K562 (cell line): ENCODE measurements around the gene RASL12. TPM values are rescaled to one million over a fixed set of nuclear protein-coding genes. Genes with fewer than 3 reads are reported as not detected.

Source experiments
- ATAC-seq: fragments of 200-7000 bp; cut with Tn5 transposase; 3 replicates; pipeline ENCODE4 v1.9.1; 2020; ENCODE audit warnings: moderate library complexity
- BruUV-seq: library from RNA; stranded (reverse); fragments of 400-500 nt; replicated peaks from 2 replicates; lab custom pipeline; 2021; lab: Mats Ljungman, UMichigan
- CTCF ChIA-PET: fragments of 300-600 bp; formaldehyde crosslinking; extraction: SDS; loops from one replicate; lab custom pipeline; 2021; ENCODE audit warnings: low intra/inter-chr PET ratio; lab: Yijun Ruan, JAX
- POLR2A ChIA-PET: fragments of 300-600, 350-650 bp; sonication (Branson Sonifier 250); formaldehyde crosslinking; extraction: SDS; loops from one replicate; lab custom pipeline; 2021; ENCODE audit warnings: antibody characterized with exemption, inconsistent platforms; lab: Yijun Ruan, JAX
- DNase-seq, 4 experiments: peaks; one replicate each; pipeline versions ENCODE4 v3.0.0 to v3.0.0-alpha.2; 2011 to 2018; ENCODE audit warnings: low spot score in 3 of 4, mixed read lengths in 3 of 4; ENCODE audit errors: extremely low read depth in 1 of 4
- FAIRE-seq: peaks from 2 replicates; lab custom pipeline; 2011; peaks lifted over from hg19 to GRCh38; lab: Jason Lieb, UNC
- H2AFZ ChIP-seq: 2 replicates; pipeline ENCODE4 v1.6.0; 2011; ENCODE audit warnings: low read depth, low read length, control low read depth, inconsistent platforms
- H3K27ac ChIP-seq: fragments of 200-600 bp; 3 replicates; pipeline ENCODE4 v1.8.0; 2011; ENCODE audit warnings: low read depth, mild to moderate bottlenecking, control low read depth, inconsistent platforms, low read length, moderate library complexity, mixed read lengths; ENCODE audit errors: extremely low read depth
- H3K27me3 ChIP-seq, 2 experiments: fragments of 300-600 bp in 1 of 2; 2 replicates in 1 of 2; 3 replicates in 1 of 2; pipeline versions ENCODE4 v1.6.0 to v1.8.0; 2011; ENCODE audit warnings: inconsistent platforms in 2 of 2, low read length in 2 of 2, mild to moderate bottlenecking in 1 of 2, mixed read lengths in 1 of 2, moderate library complexity in 1 of 2; ENCODE audit not compliant: control insufficient read depth in 2 of 2, insufficient read depth in 2 of 2
- H3K36me3 ChIP-seq: fragments of 300-600 bp; 3 replicates; pipeline ENCODE4 v1.8.0; 2011; ENCODE audit warnings: mild to moderate bottlenecking, low read length, inconsistent platforms; ENCODE audit not compliant: control insufficient read depth, insufficient read depth
- H3K4me1 ChIP-seq, 2 experiments: fragments of 200-600 bp in 1 of 2; replicated peaks in 1 of 2; 2 replicates in 1 of 2; 3 replicates in 1 of 2; pipeline versions ENCODE4 v1.5.1 to v1.8.0; 2011; ENCODE audit warnings: inconsistent platforms in 2 of 2, low read length in 2 of 2, mild to moderate bottlenecking in 1 of 2, mixed read lengths in 1 of 2, moderate library complexity in 1 of 2; ENCODE audit not compliant: control insufficient read depth in 2 of 2, insufficient read depth in 2 of 2
- H3K4me2 ChIP-seq: 2 replicates; pipeline ENCODE4 v1.6.1; 2011; ENCODE audit warnings: low read length, control low read depth, inconsistent platforms, mixed read lengths; ENCODE audit not compliant: insufficient read depth
- H3K4me3 ChIP-seq: fragments of 200-600 bp; sonication (generic), shearing (Covaris generic); 2 replicates; pipeline ENCODE4 v1.5.1; 2016; ENCODE audit warnings: control low read depth, inconsistent platforms
- H3K79me2 ChIP-seq: fragments of 200-600 bp; 3 replicates; pipeline ENCODE4 v1.8.0; 2011; ENCODE audit warnings: low read length, inconsistent platforms; ENCODE audit not compliant: control insufficient read depth, insufficient read depth
- H3K9ac ChIP-seq, 2 experiments: 2 replicates each; pipeline versions ENCODE4 v1.6.0 to v1.6.1; 2011; ENCODE audit warnings: low read depth in 2 of 2, low read length in 2 of 2, control low read depth in 1 of 2, inconsistent platforms in 1 of 2, mild to moderate bottlenecking in 1 of 2, mixed read lengths in 1 of 2; ENCODE audit not compliant: insufficient read depth in 1 of 2
- H3K9me1 ChIP-seq: one replicate; pipeline ENCODE4 v1.6.0; 2011; ENCODE audit warnings: inconsistent platforms, mild to moderate bottlenecking, low read length, moderate library complexity; ENCODE audit not compliant: control insufficient read depth, insufficient read depth
- H3K9me3 ChIP-seq: replicated peaks from 2 replicates; pipeline ENCODE4 v1.5.1; 2011; ENCODE audit warnings: low read depth, low read length, inconsistent platforms; ENCODE audit not compliant: control insufficient read depth, insufficient read depth
- H4K20me1 ChIP-seq: replicated peaks from 2 replicates; pipeline ENCODE4 v1.6.1; 2011; ENCODE audit warnings: low read length, inconsistent platforms, mixed read lengths; ENCODE audit not compliant: control insufficient read depth, insufficient read depth
- ARNT ChIP-seq, 2 experiments: fragments of 450-650 bp; IDR thresholded peaks; 2 replicates each; pipeline ENCODE4 v1.6.1; 2016; ENCODE audit warnings: mild to moderate bottlenecking in 1 of 2
- BCOR ChIP-seq: fragments of 450-650 bp; IDR thresholded peaks from 2 replicates; pipeline ENCODE4 v1.6.1; 2016
- KDM1A ChIP-seq, 2 experiments: fragments of 450-650 bp; IDR thresholded peaks; 2 replicates each; pipeline ENCODE4 v1.6.1; 2016; ENCODE audit warnings: mild to moderate bottlenecking in 2 of 2
- KDM4B ChIP-seq, 2 experiments: fragments of 450-650 bp in 1 of 2; sonication (generic) in 1 of 2; IDR thresholded peaks; 2 replicates each; pipeline ENCODE4 v1.6.1; 2016 to 2017; ENCODE audit warnings: borderline replicate concordance in 2 of 2, antibody characterized with exemption in 1 of 2, low read depth in 1 of 2, mild to moderate bottlenecking in 1 of 2
- NCOA6 ChIP-seq: fragments of 450-650 bp; IDR thresholded peaks from 2 replicates; pipeline ENCODE4 v1.6.1; 2017; ENCODE audit warnings: mild to moderate bottlenecking
- NR2C1 ChIP-seq, 2 experiments: fragments of 450-650 bp; IDR thresholded peaks; 2 replicates each; pipeline ENCODE4 v1.6.1; 2017; ENCODE audit warnings: mild to moderate bottlenecking in 2 of 2, antibody characterized with exemption in 1 of 2, inconsistent platforms in 1 of 2, missing compliant biosample characterization in 1 of 2, missing genetic modification characterization in 1 of 2
- PHF8 ChIP-seq: fragments of 200-600 bp; sonication (generic); IDR thresholded peaks from 2 replicates; pipeline ENCODE4 v1.6.1; 2012; ENCODE audit warnings: mixed run types, mild to moderate bottlenecking, inconsistent platforms, low read length, moderate library complexity, borderline replicate concordance
- RBM39 ChIP-seq: fragments of 200-400 bp; formaldehyde crosslinking; optimal IDR thresholded peaks from 2 replicates; pipeline ENCODE3; 2018; ENCODE audit warnings: low read depth, low read length
- SIN3B ChIP-seq: fragments of 450-650 bp; IDR thresholded peaks from 2 replicates; pipeline ENCODE4 v1.6.1; 2017; ENCODE audit warnings: low read depth, mild to moderate bottlenecking, moderate library complexity
- SRSF7 ChIP-seq: fragments of 200-400 bp; formaldehyde crosslinking; optimal IDR thresholded peaks from 2 replicates; pipeline ENCODE3; 2017; ENCODE audit warnings: mild to moderate bottlenecking, low read depth, low read length
- TEAD4 ChIP-seq, 2 experiments: sonication (generic) in 1 of 2; formaldehyde crosslinking in 1 of 2; IDR thresholded peaks; 2 replicates each; pipeline versions ENCODE4 v1.6.1 to v1.8.0; 2012 to 2022; ENCODE audit warnings: borderline replicate concordance in 1 of 2, inconsistent platforms in 1 of 2, low read length in 1 of 2, mild to moderate bottlenecking in 1 of 2, missing genetic modification reagents in 1 of 2
- ZNF444 ChIP-seq: fragments of 250-450 bp; sonication (Bioruptor Pico); IDR thresholded peaks from 2 replicates; pipeline ENCODE4 v1.4.0; 2020; ENCODE audit warnings: mild to moderate bottlenecking, moderate library complexity
- ZNF696 ChIP-seq: fragments of 250-450 bp; sonication (Bioruptor Pico); conservative IDR thresholded peaks from 2 replicates; pipeline ENCODE4 v1.4.0; 2020; ENCODE audit warnings: mild to moderate bottlenecking, moderate library complexity
- ZNF77 ChIP-seq: fragments of 250-450 bp; sonication (Bioruptor Pico); IDR thresholded peaks from 2 replicates; pipeline ENCODE4 v1.5.0; 2020
- WGBS: fragments of 100-300 bp; shearing (Covaris generic); methylation state at CpG from one replicate; pipeline ENCODE4 v1.1.6; 2016; ENCODE audit warnings: low coverage, mixed read lengths; ENCODE audit not compliant: insufficient coverage; ENCODE audit errors: missing lambda C conversion rate; 5-methylcytosine and 5-hydroxymethylcytosine counted together
- in situ Hi-C: fragments of 300-500 bp; cut with MboI; formaldehyde crosslinking; loops from 4 replicates; pipeline ENCODE4 v1.15.0; 2018; ENCODE audit warnings: inconsistent platforms, mixed read lengths
- intact Hi-C: fragments of 100-400 bp; cut with micrococcal nuclease; formaldehyde crosslinking; loops from 2 replicates; pipeline ENCODE4 v1.14.2; 2022
- polyA plus RNA-seq, 8 experiments: library from polyadenylated mRNA; depleted of rRNA in 4 of 8; stranded (reverse) in 5 of 8; unstranded in 3 of 8; fragments of >200 nt; fragmentation: Nextera tagmentation in 2 of 8; fragmentation: Illumina TruSeq in 1 of 8; extraction: Ambion mirVana in 2 of 8; extraction: Trizol in 1 of 8; gene quantifications; 2 replicates each; pipeline versions ENCODE4 v1.2.1 to v1.2.3, GENCODE V29; 2011 to 2014; ENCODE audit warnings: inconsistent platforms in 1 of 8, missing spikeins in 1 of 8
- total RNA-seq, 7 experiments: library from RNA; depleted of rRNA in 6 of 7; stranded (reverse); fragments of >200 nt in 6 of 7; fragmentation: Illumina TruSeq in 2 of 7; extraction: Trizol in 2 of 7; gene quantifications; 2 replicates each; pipeline versions ENCODE4 v1.2.1 to v1.2.3, GENCODE V29; 2011 to 2021; ENCODE audit warnings: low replicate concordance in 1 of 7
- TF ChIP-seq, protein P1 (sequence below), 2 experiments: fragments of 450-650 bp; IDR thresholded peaks; 2 replicates each; pipeline ENCODE4 v1.6.1; 2016
- TF ChIP-seq, protein P2 (sequence below): fragments of 250-450 bp; sonication (Bioruptor Pico); IDR thresholded peaks from 2 replicates; pipeline ENCODE4 v1.5.0; 2021; ENCODE audit warnings: mild to moderate bottlenecking, borderline replicate concordance
- TF ChIP-seq, protein P3 (sequence below), 2 experiments: IDR thresholded peaks; 2 replicates each; pipeline ENCODE4 v1.6.1; 2012; ENCODE audit warnings: improper control_type of control experiment in 2 of 2, low read depth in 2 of 2, low read length in 2 of 2, borderline replicate concordance in 1 of 2

RASL12 gene
- total and polyA plus RNA-seq, 9 of the 15 experiments (the other 6 are each of a cell fraction or from before 2014, with no cell fraction given), result not detected

DNA sequence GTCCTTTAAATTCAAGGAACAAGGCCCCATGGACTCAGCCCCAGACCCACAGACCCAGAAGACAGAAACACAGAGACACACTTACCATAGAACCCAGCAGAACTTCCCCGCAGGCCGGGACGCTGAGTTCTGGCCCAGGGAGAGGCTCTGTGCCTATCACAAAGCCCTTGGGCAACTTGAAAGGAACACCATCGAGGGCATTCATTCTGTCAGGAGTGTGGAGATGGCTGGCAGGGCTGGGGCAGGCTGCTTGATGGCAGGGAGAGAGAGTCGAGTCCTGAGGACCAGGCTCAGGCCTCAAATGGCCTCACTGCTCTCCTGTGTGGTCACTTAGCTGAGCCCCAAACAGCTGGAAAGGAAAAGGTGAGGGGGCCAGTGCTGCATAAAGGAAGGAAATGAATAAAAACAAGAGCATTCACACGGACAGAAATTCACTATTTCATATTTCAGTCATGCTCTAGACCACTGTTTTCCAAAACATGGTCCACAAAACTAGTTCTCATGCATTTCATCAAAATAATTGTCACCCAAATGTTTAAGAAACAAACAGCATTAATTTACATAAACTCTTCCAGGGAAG lies 38.3 kb upstream of the RASL12 start:
- H3K4me2 ChIP-seq, result no peak overlapping the region
- H3K9ac ChIP-seq, result peak overlapping the region in 1 of 2 experiments; percentile 74; a peak in 1 of 4 replicates
- in situ Hi-C loops, result no loop called here
- BruUV-seq, result no TSS peak
- H3K4me3 ChIP-seq, result no peak overlapping the region
- H3K36me3 ChIP-seq, result peaks cover 11% of the 10 kb centered on the region; the same call in 1 of the 3 replicates
- 67% methylated on average over 6 of the region's 6 CpGs for WGBS
- ChIA-PET POLR2A (interaction anchor here (0.6 kb wide), 1 partner anchor 173 kb away, joined by 3 read pairs; no protein-coding TSS in a partner anchor), CTCF (no interaction called here)
- H3K9me3 ChIP-seq, result no peaks in the 10 kb centered on the region
- DNase-seq (no peak), FAIRE-seq (no peak), ATAC-seq (no peak)
- no peaks in the 10 kb centered on the region for H3K27me3 ChIP-seq
- no peaks in the 10 kb centered on the region for H4K20me1 ChIP-seq
- no peak overlapping the region for H3K27ac ChIP-seq
- no peak overlapping the region for H2AFZ ChIP-seq
- intact Hi-C loops, result no loop called here
- no peaks in the 10 kb centered on the region for H3K79me2 ChIP-seq
- H3K4me1 ChIP-seq, result peaks cover 0 to 4% of the 10 kb centered on the region in 2 experiments; a peak in 1 of 5 replicates
- peaks cover 3% of the 10 kb centered on the region for H3K9me1 ChIP-seq
- TF ChIP-seq TEAD4 (IDR thresholded peaks at IDR 0.05; ENCODE audit: low read length), result no peak
- no peak for TF ChIP-seq TEAD4 (CRISPR knock-in tag; IDR thresholded peaks at IDR 0.05; ENCODE audit: borderline replicate concordance)
- TF ChIP-seq RBM39, result no peak
- no peak for TF ChIP-seq KDM1A (IDR thresholded peaks at IDR 0.05)
- TF ChIP-seq ZNF696 (CRISPR knock-in tag), result no peak
- TF ChIP-seq NR2C1 (IDR thresholded peaks at IDR 0.05), result no peak
- no peak for TF ChIP-seq NR2C1 (tag; IDR thresholded peaks at IDR 0.05)
- TF ChIP-seq KDM4B (IDR thresholded peaks at IDR 0.05; ENCODE audit: borderline replicate concordance in 2 of 2, low read depth in 1 of 2), result no peak
- no peak for TF ChIP-seq ZNF77 (CRISPR knock-in tag)
- no peak for TF ChIP-seq NCOA6
- no peak for TF ChIP-seq ZNF444 (CRISPR knock-in tag)
- TF ChIP-seq BCOR, result no peak
- no peak for TF ChIP-seq PHF8
- TF ChIP-seq ARNT (IDR thresholded peaks at IDR 0.05), result no peak
- TF ChIP-seq, protein P1, sequence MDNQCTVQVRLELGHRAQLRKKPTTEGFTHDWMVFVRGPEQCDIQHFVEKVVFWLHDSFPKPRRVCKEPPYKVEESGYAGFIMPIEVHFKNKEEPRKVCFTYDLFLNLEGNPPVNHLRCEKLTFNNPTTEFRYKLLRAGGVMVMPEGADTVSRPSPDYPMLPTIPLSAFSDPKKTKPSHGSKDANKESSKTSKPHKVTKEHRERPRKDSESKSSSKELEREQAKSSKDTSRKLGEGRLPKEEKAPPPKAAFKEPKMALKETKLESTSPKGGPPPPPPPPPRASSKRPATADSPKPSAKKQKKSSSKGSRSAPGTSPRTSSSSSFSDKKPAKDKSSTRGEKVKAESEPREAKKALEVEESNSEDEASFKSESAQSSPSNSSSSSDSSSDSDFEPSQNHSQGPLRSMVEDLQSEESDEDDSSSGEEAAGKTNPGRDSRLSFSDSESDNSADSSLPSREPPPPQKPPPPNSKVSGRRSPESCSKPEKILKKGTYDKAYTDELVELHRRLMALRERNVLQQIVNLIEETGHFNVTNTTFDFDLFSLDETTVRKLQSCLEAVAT (IDR thresholded peaks at IDR 0.05), result no peak
- TF ChIP-seq, protein P2, sequence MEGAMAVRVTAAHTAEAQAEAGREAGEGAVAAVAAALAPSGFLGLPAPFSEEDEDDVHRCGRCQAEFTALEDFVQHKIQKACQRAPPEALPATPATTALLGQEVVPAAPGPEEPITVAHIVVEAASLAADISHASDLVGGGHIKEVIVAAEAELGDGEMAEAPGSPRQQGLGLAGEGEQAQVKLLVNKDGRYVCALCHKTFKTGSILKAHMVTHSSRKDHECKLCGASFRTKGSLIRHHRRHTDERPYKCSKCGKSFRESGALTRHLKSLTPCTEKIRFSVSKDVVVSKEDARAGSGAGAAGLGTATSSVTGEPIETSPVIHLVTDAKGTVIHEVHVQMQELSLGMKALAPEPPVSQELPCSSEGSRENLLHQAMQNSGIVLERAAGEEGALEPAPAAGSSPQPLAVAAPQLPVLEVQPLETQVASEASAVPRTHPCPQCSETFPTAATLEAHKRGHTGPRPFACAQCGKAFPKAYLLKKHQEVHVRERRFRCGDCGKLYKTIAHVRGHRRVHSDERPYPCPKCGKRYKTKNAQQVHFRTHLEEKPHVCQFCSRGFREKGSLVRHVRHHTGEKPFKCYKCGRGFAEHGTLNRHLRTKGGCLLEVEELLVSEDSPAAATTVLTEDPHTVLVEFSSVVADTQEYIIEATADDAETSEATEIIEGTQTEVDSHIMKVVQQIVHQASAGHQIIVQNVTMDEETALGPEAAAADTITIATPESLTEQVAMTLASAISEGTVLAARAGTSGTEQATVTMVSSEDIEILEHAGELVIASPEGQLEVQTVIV (CRISPR knock-in tag), result no peak
- no peak for TF ChIP-seq SRSF7
- TF ChIP-seq SIN3B, result no peak
- TF ChIP-seq, protein P3, sequence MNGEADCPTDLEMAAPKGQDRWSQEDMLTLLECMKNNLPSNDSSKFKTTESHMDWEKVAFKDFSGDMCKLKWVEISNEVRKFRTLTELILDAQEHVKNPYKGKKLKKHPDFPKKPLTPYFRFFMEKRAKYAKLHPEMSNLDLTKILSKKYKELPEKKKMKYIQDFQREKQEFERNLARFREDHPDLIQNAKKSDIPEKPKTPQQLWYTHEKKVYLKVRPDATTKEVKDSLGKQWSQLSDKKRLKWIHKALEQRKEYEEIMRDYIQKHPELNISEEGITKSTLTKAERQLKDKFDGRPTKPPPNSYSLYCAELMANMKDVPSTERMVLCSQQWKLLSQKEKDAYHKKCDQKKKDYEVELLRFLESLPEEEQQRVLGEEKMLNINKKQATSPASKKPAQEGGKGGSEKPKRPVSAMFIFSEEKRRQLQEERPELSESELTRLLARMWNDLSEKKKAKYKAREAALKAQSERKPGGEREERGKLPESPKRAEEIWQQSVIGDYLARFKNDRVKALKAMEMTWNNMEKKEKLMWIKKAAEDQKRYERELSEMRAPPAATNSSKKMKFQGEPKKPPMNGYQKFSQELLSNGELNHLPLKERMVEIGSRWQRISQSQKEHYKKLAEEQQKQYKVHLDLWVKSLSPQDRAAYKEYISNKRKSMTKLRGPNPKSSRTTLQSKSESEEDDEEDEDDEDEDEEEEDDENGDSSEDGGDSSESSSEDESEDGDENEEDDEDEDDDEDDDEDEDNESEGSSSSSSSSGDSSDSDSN (IDR thresholded peaks at IDR 0.05; ENCODE audit: borderline replicate concordance in 1 of 2, low read depth in 2 of 2, low read length in 2 of 2), result no peak
